Measurements from ENCODE around the gene KRTAP4-4.
"Not testable (repeated sequence)": the region's sequence is repeated elsewhere in the genome, so short reads cannot be mapped to it uniquely, and the experiment has no call there.

The KRTAP4-4 gene

GRCh38 chr17:41125064-41125463 is 35.5 kb downstream of the KRTAP4-4 start:
- TF ChIP-seq, protein P1, sequence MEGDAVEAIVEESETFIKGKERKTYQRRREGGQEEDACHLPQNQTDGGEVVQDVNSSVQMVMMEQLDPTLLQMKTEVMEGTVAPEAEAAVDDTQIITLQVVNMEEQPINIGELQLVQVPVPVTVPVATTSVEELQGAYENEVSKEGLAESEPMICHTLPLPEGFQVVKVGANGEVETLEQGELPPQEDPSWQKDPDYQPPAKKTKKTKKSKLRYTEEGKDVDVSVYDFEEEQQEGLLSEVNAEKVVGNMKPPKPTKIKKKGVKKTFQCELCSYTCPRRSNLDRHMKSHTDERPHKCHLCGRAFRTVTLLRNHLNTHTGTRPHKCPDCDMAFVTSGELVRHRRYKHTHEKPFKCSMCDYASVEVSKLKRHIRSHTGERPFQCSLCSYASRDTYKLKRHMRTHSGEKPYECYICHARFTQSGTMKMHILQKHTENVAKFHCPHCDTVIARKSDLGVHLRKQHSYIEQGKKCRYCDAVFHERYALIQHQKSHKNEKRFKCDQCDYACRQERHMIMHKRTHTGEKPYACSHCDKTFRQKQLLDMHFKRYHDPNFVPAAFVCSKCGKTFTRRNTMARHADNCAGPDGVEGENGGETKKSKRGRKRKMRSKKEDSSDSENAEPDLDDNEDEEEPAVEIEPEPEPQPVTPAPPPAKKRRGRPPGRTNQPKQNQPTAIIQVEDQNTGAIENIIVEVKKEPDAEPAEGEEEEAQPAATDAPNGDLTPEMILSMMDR (IDR thresholded peaks at IDR 0.05) = no peak

- TF ChIP-seq, protein P1 (IDR thresholded peaks at IDR 0.05) = not testable (repeated sequence)
Observed at GRCh38 chr17:41123991-41124371, 36.6 kb downstream of the KRTAP4-4 start, which contains the start of gene KRTAP4-12. Gene KRTAP4-12 (minus strand): TSS chr17:41124182. CDS start chr17:41124122, 60 bp downstream.

GRCh38 chr17:41121742-41122141 is 38.8 kb downstream of the KRTAP4-4 start:
- TF ChIP-seq, protein P1 (IDR thresholded peaks at IDR 0.05) = no peak

- TF ChIP-seq, protein P1 (IDR thresholded peaks at IDR 0.05) = no peak
Observed at GRCh38 chr17:41118721-41119120, 41.8 kb downstream of the KRTAP4-4 start.

DNA sequence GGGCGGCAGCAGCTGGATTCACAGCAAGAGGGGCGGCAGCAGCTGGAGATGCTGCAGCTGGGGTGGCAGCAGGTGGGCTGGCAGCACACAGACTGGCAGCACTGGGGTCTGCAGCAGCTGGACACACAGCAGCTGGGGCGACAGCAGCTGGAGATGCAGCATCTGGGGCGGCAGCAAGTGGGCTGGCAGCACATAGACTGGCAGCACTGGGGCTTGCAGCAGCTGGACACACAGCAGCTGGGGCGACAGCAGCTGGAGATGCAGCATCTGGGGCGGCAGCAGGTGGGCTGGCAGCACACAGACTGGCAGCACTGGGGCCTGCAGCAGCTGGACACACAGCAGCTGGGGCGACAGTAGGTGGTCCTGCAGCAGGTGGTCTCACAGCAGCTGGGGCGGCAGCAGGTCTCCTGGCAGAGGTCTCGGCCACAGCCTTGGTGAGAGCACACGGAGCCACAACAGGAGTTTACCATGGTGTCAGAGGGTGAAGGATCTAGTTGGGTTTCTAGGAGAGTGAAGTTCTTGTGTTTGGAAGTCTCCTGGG is 42.6 kb downstream of the KRTAP4-4 start, which contains the start of gene KRTAP4-11:
Gene KRTAP4-11 (minus strand): TSS at position 528 of the 541 bp plus-strand sequence. CDS start 58 bp downstream, at position 470.
- TF ChIP-seq, protein P1 (IDR thresholded peaks at IDR 0.05) = not testable (repeated sequence)

DNA sequence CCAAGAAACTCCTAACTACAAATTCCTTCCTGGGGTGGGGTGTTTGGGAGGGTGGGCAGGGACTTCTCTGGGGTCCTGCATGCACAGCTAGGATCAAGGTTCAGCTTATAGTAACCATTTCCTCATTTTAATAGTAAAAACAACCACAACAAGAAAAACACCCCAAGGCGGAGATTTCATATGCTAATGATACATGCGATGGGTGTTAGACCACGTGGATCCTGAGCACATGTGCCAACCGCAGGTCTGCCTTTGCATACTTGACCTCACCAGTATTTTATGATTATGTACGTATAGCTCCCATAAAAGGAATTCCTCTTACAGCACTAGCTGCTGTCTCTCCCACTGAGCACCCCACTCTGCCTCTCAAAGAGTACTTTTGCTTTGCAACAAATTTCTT is 44.3 kb downstream of the KRTAP4-4 start:
- TF ChIP-seq, protein P1 (IDR thresholded peaks at IDR 0.05) = no peak

DNA sequence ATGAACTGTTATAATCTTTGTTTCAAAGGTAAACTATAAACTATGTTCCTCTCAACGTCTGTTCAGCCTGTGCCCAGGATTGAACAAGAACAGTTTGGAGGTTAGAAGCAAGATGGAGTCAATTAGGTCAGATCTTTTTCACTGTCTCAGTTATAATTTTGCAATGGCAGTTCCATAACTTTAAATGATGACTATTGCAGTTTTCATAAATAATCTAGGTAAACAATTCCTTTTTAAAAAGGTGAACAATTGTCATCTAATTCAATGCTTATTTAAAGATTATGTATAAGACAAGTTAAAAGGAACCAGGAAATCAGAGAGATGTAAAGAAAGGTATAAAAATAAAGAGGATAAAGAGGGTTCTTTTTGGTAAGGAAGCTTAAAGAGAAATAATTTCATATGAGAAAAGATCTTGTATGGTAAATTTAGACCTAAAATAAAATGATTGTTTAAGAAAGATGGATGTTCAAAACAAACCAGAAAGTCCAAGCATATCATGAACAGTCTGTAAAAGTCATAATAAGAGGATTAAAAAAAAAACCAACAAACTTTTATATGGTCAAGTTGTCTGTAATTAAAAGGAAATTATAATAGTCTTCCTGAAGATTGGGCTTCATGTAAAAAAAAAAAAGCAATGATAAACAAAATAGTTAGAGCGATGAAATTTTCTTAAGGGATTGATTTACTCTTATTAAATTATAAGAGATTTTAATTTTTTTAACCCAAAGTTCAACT is 49.2 kb downstream of the KRTAP4-4 start:
- TF ChIP-seq, protein P1 (IDR thresholded peaks at IDR 0.05) = no peak

All from LNCAP (cell line).